Colonic mucosa (tissue), 4 donors: ENCODE data around the gene C2orf49. TPM values are rescaled to one million over a fixed set of nuclear protein-coding genes. Genes with fewer than 3 reads are reported as not detected.
A peak's percentile ranks its signal among the peaks of the same experiment; 100 is the strongest.

Experiments used
- DNase-seq: peaks from one replicate; pipeline ENCODE4 v3.0.0-alpha.2; 2020
- H3K27ac ChIP-seq: fragments of 200-600 bp; one replicate; pipeline ENCODE4 v1.8.0; 2021
- H3K27me3 ChIP-seq: fragments of 200-600 bp; one replicate; pipeline ENCODE4 v1.8.0; 2021
- H3K36me3 ChIP-seq: fragments of 200-600 bp; one replicate; pipeline ENCODE4 v1.8.0; 2021
- H3K4me1 ChIP-seq: fragments of 200-600 bp; one replicate; pipeline ENCODE4 v1.8.0; 2021; ENCODE audit warnings: mild to moderate bottlenecking
- H3K4me3 ChIP-seq: fragments of 200-600 bp; one replicate; pipeline ENCODE4 v1.8.0; 2021
- H3K9ac ChIP-seq, 2 donors: one replicate each; pipeline ENCODE4 v1.7.0; 2013; ENCODE audit warnings: control low read depth in 2 of 2, low read depth in 2 of 2, low read length in 2 of 2
- H3K9me3 ChIP-seq: fragments of 200-600 bp; one replicate; pipeline ENCODE4 v1.8.0; 2021
- intact Hi-C: fragments of 100-400 bp; cut with DNase I; formaldehyde crosslinking; loops from one replicate; pipeline ENCODE4 v1.14.1; 2022
- total RNA-seq, 2 donors: library from RNA; stranded (reverse); fragmentation: NEBNext Ultra II Directional in 1 of 2; extraction: Animal tissue kit (Norgen Biotek cat#: 25700) in 1 of 2; gene quantifications; one replicate each; pipeline ENCODE4 v1.2.1, GENCODE V29; 2021
- TF ChIP-seq, protein P1 (sequence below): fragments of 200-600 bp; IDR thresholded peaks from one replicate; pipeline ENCODE4 v1.8.0; 2022; ENCODE audit warnings: antibody characterized with exemption, mild to moderate bottlenecking
- donor health status: healthy.
- donor health status: DM: no; HTN: no; CAD: no.
- donor health status: DM: no; HTN: no; CAD: no.

The C2orf49 gene
- total RNA-seq, 2 donors from 2014 or later = 11.9 to 17.4 TPM

DNA sequence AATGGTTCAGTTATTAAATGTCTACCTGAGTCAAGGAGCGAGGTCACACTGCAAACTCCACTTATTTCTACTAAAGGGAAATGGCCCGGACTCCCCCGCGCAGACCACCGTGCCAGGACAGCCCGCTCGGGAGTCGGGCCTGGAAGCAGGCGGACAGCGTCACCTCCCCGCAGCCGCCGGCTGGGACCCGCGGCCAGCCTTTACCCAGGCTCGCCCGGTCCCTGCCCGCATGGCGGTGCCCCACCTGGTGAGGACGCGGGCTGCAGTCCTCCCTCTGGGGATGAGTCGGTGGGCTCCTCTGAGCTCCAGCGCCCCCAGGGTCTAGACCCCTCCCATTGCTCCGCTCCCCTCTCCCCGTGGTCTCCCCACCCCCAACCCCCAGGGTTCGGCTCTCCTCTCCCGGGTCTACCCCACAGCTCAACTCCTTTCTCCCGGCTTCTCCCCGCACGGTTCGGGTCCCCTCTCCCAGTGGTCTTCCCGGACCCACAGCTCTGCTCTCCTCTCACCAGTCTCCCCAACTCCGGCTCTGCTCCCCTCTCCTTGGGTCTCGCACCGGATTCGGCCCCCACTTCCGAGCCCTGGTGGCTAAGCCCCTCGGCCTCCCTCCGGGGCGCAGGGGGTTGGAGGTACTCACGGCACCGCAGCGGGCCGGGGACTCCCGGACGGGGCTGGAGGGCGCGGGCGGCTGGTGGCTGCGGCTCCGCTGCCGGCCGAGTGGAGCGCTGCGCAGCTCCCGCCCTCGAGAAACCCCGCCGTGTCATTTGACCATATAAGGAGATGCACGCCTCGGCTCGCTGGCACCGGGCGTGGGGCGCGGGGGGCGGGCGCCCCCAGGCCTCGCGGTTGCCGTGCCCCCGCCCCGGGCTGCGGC lies 61.2 kb downstream of the C2orf49 start, which contains the start of gene FHL2:
FHL2 (minus strand) TSS at position 716 of the 871 bp plus-strand sequence. CDS start 12,535 bp downstream, outside the sequence.
- Histone ChIP-seq H3K27ac (peak within 1 kb of the TSS; percentile 88), H3K9ac (peak within 1 kb of the TSS; percentile 91 to 92), H3K4me3 (peak within 1 kb of the TSS; percentile 77), H3K36me3 (no peaks in the 10 kb centered on the region), H3K9me3 (no peaks in the 10 kb centered on the region), H3K4me1 (peaks cover 8% of the 10 kb centered on the region), H3K27me3 (no peaks in the 10 kb centered on the region)
- DNase-seq = peak; percentile 77
- TF ChIP-seq, protein P1, sequence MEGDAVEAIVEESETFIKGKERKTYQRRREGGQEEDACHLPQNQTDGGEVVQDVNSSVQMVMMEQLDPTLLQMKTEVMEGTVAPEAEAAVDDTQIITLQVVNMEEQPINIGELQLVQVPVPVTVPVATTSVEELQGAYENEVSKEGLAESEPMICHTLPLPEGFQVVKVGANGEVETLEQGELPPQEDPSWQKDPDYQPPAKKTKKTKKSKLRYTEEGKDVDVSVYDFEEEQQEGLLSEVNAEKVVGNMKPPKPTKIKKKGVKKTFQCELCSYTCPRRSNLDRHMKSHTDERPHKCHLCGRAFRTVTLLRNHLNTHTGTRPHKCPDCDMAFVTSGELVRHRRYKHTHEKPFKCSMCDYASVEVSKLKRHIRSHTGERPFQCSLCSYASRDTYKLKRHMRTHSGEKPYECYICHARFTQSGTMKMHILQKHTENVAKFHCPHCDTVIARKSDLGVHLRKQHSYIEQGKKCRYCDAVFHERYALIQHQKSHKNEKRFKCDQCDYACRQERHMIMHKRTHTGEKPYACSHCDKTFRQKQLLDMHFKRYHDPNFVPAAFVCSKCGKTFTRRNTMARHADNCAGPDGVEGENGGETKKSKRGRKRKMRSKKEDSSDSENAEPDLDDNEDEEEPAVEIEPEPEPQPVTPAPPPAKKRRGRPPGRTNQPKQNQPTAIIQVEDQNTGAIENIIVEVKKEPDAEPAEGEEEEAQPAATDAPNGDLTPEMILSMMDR = peak; percentile 36
- intact Hi-C loops = no loop called here

Other genes starting within 250 kb of the C2orf49 start
- gene GPR45, start 95.8 kb upstream of the C2orf49 start, total RNA-seq = not detected
- gene TGFBRAP1, start 7.8 kb upstream of the C2orf49 start, total RNA-seq = 10 to 100 TPM; 14.2 to 19.8 TPM
- 100 to 1,000 TPM; 103 to 212 TPM for gene FHL2, start 61.5 kb downstream of the C2orf49 start, total RNA-seq